ENCODE results near the gene MCM10.

DNA sequence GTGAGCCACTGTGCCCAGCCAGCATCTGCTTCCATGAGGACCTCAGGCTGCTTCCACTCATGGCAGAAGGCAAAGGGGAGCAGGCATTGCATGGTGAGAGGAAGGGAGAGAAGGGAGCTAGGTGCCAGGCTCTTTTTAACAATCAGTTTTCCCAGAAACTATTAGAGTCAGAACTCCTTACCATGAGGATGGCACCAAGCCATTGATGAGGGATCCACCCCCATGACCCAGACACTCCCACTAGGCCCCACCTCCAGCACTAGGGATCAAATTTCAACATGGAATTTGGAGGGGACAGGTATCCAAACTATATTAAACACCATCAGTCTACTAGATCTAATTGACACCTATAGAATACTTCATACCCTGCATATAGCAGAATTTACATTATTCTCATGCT is 14.2 kb upstream of the MCM10 start:
- TF ChIP-seq, protein P1, sequence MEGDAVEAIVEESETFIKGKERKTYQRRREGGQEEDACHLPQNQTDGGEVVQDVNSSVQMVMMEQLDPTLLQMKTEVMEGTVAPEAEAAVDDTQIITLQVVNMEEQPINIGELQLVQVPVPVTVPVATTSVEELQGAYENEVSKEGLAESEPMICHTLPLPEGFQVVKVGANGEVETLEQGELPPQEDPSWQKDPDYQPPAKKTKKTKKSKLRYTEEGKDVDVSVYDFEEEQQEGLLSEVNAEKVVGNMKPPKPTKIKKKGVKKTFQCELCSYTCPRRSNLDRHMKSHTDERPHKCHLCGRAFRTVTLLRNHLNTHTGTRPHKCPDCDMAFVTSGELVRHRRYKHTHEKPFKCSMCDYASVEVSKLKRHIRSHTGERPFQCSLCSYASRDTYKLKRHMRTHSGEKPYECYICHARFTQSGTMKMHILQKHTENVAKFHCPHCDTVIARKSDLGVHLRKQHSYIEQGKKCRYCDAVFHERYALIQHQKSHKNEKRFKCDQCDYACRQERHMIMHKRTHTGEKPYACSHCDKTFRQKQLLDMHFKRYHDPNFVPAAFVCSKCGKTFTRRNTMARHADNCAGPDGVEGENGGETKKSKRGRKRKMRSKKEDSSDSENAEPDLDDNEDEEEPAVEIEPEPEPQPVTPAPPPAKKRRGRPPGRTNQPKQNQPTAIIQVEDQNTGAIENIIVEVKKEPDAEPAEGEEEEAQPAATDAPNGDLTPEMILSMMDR (IDR thresholded peaks at IDR 0.05) = no peak
- TF ChIP-seq POLR2A (IDR thresholded peaks at IDR 0.05) = no peak
- no peak for TF ChIP-seq EP300 (IDR thresholded peaks at IDR 0.05)
